ENCODE data around the gene ADAMTSL3.

DNA sequence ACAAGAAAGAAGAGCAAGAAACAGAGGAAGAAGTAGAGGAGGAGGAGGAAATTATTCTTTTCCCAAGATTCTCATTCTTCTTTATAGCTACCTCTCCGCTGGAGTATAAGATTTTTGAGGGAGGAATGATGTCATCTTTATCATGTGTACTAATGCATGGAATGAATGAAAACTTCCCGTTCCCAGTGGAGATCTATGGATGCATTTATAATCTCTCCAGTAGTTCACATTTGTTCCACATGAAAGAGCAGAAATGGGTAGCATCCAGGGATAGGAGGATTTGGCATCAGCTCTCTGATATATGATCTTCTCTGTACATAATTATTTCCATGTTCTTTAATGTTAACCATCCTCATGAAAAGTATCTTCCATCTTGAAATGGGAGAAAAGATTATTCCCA is 244.4 kb downstream of the ADAMTSL3 start:
- TF ChIP-seq CTCF (IDR thresholded peaks at IDR 0.05; ENCODE audit: insufficient read depth, low read depth, low read length) (no peak), EZH2 (IDR thresholded peaks at IDR 0.05; ENCODE audit: insufficient read depth, low read length) (no peak)

Data from astrocyte (in vitro differentiated cells and primary cell).